AML-193 (cell line): Measurements from ENCODE around the gene RABL3.
"Not testable (repeated sequence)": the region's sequence is repeated elsewhere in the genome, so short reads cannot be mapped to it uniquely, and the experiment has no call there.

Experiments used
- DNase-seq, 2 experiments: peaks; one replicate each; lab custom pipeline; 2025; lab: John Stamatoyannopoulos, UW

RABL3 gene

GRCh38 chr3:120682095-120682681, 60.1 kb downstream of the RABL3 start, which contains the start of gene HGD:
TSS of gene HGD (minus strand) at chr3:120682239. CDS start at chr3:120682111, 128 bp downstream.
- peak; percentile 15 to 34 for DNase-seq

- DNase-seq: no peak
These were observed 60.7 kb downstream of the RABL3 start for GRCh38 chr3:120681506-120682038.

GRCh38 chr3:120681018-120681417, 61.3 kb downstream of the RABL3 start:
- DNase-seq: no peak

- DNase-seq: no peak
These were observed 62.0 kb downstream of the RABL3 start for GRCh38 chr3:120680193-120680894.

DNA sequence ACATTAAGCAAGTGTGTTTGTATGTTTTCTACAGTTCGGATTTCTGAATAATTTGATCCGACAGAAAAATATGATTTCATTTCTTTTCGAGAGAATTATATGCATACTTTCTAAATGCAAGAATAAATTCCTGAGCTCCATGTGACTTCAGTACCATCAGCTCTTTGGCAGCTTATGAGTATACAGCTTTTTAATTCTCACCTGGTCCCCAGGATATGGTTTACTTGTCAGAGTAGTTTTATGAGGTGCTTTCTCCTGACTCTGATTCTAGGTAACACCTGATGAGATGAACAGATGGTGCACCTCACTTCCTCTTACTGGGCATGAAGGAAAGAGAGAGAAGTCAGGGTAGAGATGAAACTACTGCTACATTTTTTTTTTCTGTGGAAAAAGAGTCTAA, 63.3 kb downstream of the RABL3 start:
- peak in 1 of 2 experiments; percentile 9 for DNase-seq

- peak; percentile 97 for DNase-seq
These were observed 63.9 kb downstream of the RABL3 start for GRCh38 chr3:120678331-120678947.

DNA sequence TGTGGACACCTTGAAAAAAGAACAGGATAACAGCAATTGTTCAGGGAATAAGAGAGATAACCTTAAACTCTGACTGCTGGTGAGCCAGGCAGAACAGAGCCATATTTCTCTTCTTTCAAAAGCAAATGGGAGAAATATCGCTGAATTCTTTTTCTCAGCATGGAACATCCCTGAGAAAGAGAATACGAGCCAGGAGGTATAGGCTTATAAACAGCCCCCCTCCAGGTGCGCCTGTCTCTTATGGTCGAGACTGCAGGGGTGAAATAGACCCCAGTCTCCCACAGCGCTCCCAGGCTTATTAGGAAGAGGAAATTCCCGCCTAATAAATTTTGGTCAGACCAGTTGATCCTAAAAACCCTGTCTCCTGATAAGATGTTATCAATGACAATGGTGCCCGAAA, 65.1 kb downstream of the RABL3 start:
- not testable (repeated sequence) for DNase-seq

DNA sequence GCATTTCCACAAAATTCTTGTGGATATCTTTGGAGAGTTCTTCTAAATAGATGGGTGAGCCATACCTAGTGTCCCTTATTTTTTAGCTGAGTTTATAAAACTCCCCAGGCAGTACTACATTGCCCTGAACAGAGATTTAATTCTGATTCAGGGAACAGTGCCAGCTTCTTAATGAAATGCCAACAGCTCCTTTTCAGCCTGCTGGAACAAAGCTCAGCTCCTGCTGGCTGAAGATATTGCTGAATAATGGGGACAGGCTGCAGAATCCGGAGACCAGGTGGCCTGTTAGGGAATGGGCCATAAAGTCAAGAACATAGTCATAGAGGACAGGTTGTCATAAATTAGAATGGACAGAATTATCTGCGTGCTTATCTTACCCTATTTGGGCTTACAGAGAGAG, 69.2 kb downstream of the RABL3 start:
- DNase-seq: no peak

- no peak for DNase-seq
These were observed 71.7 kb downstream of the RABL3 start for GRCh38 chr3:120670576-120670975.

- DNase-seq: no peak
These were observed 77.4 kb downstream of the RABL3 start for GRCh38 chr3:120664926-120665325.

GRCh38 chr3:120661945-120662344, 80.4 kb downstream of the RABL3 start:
- no peak for DNase-seq

GRCh38 chr3:120661106-120661905, 81.0 kb downstream of the RABL3 start:
- no peak for DNase-seq

DNA sequence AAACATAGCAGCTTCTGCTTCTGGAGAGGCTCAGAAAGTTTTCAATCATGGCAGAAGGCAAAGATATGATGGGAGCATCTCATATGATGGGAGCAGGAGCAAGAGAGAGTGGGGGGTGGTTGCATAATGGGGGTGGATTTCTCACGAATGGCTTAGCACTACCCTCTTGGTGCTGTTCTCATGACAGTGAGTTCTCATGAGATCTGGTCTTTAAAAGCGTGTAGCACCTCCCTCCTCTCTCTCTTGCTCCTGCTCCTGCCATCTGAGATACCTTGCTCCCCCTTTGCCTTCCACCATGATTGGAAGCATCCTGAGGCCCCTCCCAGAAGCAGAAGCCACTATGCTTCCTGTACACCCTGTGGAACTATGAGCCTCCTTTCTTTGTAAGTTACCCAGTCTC, 82.5 kb downstream of the RABL3 start:
- no peak for DNase-seq

DNA sequence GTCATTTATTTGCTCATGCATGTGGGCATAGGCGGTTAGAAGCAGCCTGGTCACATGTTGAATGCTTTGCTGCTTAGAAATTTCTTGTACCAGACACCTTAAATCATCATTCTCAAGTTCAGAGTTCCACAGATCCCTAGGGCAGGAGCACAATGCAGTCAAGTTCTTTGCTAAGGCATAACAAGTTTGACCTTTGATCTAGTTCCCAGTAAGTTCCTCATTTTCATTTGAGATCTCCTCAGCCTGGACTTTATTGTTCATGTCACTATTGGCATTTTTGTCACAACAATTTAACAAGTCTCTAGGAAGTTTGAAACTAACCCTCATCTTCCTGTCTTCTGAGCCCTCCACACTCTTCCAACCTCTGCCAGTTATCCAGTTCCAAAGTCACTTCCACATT, 83.0 kb downstream of the RABL3 start:
- peak; percentile 45 to 53 for DNase-seq

GRCh38 chr3:120652896-120653545, 89.3 kb downstream of the RABL3 start:
- no peak for DNase-seq

DNA sequence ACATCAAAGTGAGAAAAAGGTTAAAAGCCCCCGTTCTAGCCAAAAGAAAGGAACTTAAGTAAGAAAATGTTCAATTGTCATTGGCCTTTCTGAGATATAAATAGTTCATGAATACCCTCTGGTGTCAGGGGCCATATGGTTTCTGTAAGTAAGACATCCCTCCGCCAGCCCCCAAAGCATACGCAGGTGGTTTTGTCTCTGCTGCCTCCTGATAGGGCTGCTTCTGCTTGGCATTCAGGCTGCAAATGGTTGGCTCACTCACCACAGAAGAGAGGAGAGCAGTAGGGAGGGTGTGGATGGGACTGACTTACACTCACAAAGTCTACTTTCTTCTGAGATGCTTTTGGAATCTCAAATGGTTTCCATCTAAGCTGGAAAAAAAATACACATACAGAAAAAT, 90.0 kb downstream of the RABL3 start:
- DNase-seq: no peak

DNA sequence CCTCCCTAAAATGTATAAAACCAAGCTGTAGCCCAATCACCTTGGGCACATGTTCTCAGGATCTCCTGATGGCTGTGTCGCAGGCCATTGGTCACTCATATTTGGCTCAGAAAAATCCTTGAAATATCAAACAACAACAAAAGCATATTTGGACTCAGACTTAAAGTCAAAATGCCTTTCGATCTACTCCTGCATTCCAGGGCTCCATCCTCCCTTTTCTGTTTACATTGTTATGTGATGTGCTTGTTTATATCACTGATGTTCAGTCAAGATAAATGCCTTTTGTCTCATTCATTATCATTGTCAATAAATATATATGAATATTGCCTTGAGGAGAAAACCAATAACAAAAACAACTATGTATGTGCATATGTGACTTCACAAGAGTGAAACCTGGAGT, 92.0 kb downstream of the RABL3 start:
- DNase-seq: no peak

DNA sequence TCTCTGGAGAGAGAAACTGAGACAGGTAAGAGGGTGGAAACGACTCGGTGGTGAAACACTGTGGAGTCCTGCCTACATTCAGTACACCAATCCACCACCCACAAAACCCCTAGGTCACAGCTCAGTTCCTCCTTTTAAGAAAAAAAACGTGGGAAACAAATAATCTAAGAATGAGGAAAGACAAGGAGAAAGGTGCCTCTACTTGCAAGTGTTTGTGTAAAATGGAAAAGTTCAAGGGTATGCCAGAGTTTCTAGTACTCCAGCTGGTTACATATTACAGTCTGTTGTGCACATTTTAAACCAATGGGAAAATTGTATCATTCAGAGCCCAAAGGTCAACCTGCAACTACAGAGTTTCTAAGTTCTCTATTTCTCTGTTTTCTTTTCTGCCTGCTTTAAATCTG, 92.5 kb downstream of the RABL3 start:
- no peak for DNase-seq

- DNase-seq: no peak
These were observed 94.0 kb downstream of the RABL3 start for GRCh38 chr3:120648290-120648689.

DNA sequence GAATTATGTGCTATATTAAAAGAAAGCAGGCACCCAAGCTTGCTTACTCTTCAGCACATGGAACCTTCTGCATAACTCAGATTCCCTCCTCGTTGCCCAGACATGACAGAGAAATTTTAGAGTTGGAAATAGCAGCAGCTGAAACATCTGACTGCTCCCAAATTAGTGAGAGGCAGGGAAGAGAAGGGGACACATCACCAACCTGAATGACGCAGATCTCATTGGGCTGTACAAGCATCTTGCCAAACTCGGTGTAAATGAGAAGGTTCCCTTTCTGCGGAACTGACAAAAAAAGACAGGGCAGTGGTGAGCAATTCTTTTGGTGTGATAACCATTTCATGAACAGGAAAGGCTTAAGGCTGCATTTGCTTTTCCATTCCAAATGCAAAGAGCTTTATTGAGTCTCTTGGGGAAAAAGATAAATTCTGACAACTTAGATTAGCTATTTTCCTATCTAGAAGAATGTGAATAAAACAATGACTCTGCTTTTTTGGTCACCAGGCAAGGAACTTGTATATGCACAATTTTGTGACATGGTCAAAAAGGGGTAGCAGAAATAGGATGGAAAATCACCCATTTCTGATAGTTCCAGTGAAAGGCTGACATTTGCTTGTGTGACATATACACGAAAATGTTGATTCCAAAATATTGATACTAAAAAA, 95.4 kb downstream of the RABL3 start:
- no peak for DNase-seq
